OCI-LY1 (cell line): ENCODE results near the gene TANK.
"Not testable (repeated sequence)": the region's sequence is repeated elsewhere in the genome, so short reads cannot be mapped to it uniquely, and the experiment has no call there.

ENCODE experiments used
- EZH2 ChIP-seq: fragments of 200-600 bp; sonication (generic), shearing (Covaris generic); IDR thresholded peaks from 2 replicates; pipeline ENCODE4 v1.8.0; 2017; ENCODE audit warnings: borderline replicate concordance, mixed run types, mild to moderate bottlenecking, antibody characterized with exemption, low read length, moderate library complexity, mixed read lengths
- TF ChIP-seq, protein P1 (sequence below): fragments of 200-600 bp; sonication (generic), shearing (Covaris generic); IDR thresholded peaks from 2 replicates; pipeline ENCODE4 v1.5.1; 2017; ENCODE audit warnings: mild to moderate bottlenecking, antibody characterized with exemption, low read length, moderate library complexity, mixed read lengths

DNA sequence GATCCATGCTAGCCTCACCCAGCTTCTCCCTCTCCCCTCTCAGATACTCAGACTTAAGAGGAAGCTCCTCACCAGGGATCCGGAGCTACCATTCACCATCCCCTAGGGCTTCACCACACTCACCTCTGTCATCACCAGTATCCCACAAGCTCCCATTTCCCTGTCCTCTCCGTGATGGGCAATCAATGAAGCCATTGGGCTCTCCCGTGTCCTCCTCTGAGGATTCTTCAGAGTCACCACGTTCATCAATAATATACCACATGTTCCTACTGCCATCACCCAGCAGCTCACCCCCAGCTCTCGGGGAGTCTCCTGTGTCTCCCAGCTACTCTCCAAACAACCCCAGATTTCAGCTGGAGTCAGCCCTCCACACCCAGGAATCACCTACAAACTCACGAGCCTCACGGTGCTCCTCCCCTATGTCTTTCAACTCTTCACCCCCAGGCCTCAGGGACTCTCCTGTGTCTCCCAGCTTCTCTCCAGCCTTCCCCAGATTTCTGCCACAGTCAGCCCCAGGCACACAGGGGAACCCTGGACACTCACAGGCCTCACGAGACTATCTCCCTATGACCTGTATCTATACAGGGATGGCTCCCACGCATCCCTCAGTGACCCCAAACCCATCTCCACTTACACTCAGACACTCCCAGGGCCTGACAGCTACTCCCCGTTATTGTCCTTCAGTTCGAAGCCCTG, 121.5 kb downstream of the TANK start:
- TF ChIP-seq, protein P1, sequence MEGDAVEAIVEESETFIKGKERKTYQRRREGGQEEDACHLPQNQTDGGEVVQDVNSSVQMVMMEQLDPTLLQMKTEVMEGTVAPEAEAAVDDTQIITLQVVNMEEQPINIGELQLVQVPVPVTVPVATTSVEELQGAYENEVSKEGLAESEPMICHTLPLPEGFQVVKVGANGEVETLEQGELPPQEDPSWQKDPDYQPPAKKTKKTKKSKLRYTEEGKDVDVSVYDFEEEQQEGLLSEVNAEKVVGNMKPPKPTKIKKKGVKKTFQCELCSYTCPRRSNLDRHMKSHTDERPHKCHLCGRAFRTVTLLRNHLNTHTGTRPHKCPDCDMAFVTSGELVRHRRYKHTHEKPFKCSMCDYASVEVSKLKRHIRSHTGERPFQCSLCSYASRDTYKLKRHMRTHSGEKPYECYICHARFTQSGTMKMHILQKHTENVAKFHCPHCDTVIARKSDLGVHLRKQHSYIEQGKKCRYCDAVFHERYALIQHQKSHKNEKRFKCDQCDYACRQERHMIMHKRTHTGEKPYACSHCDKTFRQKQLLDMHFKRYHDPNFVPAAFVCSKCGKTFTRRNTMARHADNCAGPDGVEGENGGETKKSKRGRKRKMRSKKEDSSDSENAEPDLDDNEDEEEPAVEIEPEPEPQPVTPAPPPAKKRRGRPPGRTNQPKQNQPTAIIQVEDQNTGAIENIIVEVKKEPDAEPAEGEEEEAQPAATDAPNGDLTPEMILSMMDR = not testable (repeated sequence)
- not testable (repeated sequence) for TF ChIP-seq EZH2
